GM18867 (cell line): Measurements from ENCODE around the gene MAPK1.
"Not testable (repeated sequence)": the region's sequence is repeated elsewhere in the genome, so short reads cannot be mapped to it uniquely, and the experiment has no call there.

Experiments
- ATAC-seq: cut with Tn5 transposase; IDR thresholded peaks from one replicate; pipeline ENCODE4 v1.9.1; 2021; ENCODE audit warnings: mild to moderate bottlenecking, moderate library complexity; ENCODE audit not compliant: unreplicated experiment

Gene MAPK1

DNA sequence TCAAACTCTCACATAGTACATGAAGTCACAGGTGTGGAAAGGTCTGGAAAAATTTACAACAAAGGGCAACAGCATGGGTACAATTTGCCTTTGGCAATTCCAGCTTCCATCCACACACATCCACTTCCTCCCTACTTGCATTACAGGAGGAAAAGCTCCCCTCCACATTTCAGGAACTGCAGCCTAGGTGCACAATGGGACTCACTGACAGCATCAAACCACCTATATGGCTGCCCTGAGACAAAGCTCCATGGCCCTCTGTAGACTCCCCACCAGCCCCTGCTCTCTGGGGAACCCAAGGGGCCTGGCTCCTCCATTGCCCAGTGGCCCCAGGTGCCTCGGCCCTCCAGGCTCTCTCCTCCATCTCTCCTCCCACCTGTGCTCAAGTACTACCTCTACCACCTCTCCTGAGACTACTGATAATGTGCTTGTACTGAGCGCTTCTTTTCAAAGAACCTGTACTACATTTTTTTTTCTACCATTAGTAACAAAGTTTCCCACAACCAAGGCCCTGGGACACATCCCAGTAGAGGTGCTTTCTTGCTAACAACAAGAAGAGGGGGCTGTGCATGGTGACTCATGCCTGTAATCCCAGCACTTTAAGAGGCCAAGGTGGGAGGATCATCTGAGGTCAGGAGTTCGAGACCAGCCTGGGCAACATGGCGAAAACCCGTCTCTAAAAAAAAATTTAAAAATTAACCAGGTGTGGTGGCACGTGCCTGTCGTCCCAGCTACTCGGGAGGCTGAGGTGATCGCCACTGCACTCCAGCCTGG, 136.7 kb downstream of the MAPK1 start:
- no peak for ATAC-seq

DNA sequence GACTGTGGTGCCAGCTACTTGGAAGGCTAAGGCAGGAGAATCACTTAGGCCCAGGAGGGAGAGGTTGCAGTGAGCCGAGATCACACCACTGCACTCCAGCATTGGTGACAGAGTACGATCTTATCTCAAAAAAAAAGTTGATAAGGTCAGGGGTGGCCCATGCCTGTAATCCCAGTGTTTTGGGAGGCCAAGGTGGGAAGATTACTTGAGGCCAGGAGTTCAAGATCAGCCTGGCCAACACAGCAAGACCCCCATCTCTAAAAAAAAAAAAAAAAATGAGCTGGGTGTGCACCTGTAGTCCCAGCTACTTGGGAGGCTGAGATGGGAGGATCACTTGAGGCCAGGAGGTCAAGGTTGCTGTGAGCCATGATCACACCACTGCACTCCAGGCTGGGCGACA, 138.3 kb downstream of the MAPK1 start:
- not testable (repeated sequence) for ATAC-seq

DNA sequence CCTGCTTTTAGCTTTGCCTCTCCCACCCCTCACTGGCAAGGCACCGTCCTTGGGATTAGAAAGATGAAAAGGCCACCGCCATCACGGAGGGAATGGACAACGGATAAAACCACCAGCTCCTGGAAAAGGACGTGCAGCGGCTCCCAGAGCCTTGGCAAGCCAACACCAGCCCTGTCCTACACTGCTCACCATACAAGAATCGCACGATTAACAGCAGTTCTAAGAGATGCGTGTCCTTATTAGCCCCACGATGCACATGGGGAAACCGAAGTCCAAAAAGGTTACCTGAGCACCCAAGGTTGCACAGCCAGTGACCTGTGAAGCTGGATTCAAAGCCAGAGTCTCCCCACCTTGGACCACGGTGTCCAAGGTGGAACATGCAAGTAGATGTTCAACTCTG, 139.2 kb downstream of the MAPK1 start:
- ATAC-seq: no peak

DNA sequence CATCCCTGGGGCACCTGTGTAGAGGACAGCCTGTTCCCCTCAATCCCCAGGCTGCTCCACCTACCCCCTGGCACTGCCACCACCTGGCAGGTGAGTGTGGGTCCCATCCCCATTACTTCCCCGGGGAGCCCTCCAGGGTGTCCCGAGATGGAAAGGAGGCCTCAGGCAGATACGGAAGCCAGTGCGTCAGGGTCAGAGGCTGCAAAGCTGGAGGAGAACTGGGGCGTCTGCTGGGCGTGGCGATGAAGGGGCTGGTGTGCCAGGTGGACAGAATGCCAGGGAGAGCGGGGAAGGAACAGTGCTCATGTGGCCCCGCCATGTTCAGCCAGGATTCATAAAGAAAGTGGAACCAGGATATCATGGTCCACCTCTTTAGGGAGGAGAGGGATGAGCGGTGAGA, 139.7 kb downstream of the MAPK1 start:
- ATAC-seq: no peak

- no peak for ATAC-seq
These were observed 140.3 kb downstream of the MAPK1 start for GRCh38 chr22:21727159-21727558.

DNA sequence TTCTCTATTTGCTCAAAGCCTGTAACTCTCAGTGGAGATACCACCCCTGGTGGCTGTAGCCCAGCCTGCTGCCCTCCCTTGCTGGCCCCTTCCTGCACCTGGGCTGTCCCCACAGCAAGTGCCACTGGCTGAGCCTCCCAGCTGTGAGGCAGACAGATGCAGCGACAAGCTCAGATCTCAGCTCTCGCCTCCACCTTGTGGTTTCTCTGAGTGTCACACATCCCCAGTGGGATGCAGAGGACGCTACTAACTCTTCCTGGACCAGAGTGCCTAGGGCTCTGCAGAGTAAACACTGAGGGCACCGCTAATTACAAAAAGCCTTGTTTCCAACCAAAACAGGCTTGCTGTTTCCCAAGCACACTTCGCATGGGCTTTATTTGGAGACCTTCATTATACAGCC, 140.8 kb downstream of the MAPK1 start:
- no peak for ATAC-seq

DNA sequence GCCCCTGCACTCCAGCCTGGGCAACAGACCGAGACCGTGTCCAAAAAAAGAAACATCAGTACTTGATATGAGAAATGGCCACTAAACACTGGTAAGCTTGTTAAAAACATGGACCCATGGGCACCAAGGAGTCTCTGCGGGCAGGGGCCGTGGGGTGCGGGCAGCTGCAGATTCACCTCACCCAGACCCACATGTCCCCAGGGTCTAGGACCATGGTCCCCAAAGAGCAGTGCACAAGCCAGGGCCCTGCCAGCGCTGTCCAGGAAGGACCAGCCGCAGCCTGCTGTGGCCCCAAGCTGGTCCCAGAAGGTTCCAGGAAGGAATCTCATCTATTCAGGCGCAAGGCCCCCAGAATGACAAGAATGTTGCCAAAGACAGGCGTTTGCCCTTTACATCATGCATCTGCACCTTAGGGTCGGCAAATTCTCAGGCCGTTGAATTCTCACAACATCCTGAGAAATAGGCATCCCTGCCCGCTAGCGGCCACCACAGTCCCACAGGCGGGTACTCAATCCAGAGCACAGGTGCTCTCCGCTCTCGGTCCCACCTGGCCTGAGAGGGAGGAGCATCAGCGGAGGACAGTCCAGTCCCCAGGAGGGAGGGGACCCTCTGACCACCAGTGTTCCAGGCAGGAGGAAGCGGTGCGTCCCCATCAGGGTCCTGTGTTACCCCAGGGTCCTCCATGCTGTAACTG, 141.3 kb downstream of the MAPK1 start:
- no peak for ATAC-seq

- not testable (repeated sequence) for ATAC-seq
These were observed 142.9 kb downstream of the MAPK1 start for GRCh38 chr22:21724496-21724895.

GRCh38 chr22:21721195-21721852, 146.1 kb downstream of the MAPK1 start:
- not testable (repeated sequence) for ATAC-seq

GRCh38 chr22:21720191-21720859, 147.1 kb downstream of the MAPK1 start:
- ATAC-seq: not testable (repeated sequence)

- ATAC-seq: no peak
These were observed 148.4 kb downstream of the MAPK1 start for GRCh38 chr22:21719024-21719423.

DNA sequence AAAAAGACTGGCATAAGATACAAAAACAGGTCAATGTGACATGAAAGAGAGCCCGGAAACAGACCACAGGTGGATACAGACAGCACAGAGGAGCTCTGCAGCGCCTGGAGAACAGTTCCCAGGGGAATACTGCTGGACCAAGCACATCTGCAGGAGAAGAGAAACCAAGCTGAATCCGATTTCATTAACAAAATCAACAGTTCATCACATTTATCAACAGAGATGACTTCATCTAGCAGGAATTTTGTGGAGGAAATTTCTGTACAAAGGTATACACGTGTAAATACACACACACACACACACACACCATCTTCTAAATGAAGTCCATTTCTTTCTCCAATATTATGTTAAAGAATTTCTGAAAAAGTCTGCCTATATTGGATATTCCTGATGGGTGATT, 148.9 kb downstream of the MAPK1 start:
- ATAC-seq: no peak

GRCh38 chr22:21716395-21717122, 150.9 kb downstream of the MAPK1 start:
- ATAC-seq: not testable (repeated sequence)

DNA sequence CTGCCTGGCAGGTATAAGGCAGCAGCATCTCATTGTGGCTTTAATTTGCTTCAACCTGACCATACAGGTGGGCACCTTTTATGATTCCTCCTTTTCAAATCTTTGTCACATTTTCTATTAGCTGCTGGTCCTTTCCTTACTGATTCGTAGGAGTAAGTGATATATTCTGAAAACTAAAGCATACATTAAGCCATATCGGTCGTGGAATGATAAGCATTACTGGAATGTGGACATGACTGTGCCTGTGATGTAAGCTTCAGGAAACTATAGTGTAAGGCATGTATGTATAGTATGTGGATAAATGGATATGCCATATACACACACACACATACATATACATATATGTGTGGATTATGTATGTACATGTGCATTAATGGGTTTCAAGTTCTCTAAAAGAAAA, 152.7 kb downstream of the MAPK1 start:
- no peak for ATAC-seq

DNA sequence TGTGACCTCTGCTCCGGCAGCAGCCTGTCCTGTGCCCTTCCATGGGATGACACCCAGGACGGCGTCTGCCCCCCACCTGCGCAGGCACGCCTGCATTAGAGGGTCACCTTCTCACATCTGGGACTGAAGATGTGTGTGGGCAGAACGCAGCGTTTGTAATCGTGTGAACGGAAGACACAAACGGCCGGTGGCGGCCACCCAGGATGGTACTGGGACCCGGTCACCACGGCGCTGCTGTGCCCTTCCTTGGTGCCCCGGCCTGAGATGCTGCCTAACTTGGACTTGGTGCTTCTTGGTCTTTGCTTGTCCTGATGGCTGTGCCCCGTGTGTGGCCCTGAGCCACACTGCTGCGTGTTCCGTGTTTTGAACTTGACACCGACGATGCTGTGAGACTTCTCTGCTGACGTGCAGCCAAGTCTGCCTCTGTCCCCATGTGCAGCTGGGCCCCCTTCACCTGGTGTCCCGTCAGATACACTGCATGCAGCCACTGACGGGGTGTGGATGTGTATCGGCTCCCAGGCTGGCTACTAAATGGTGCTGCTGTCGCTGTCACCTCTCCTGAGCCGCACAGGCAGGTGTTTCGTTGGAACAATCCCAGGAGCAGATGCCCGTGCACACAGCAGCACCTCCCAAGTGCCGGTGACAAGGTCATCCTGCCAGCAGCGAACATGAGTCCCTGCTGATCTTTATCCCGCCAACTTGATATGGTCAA, 153.2 kb downstream of the MAPK1 start:
- no peak for ATAC-seq

DNA sequence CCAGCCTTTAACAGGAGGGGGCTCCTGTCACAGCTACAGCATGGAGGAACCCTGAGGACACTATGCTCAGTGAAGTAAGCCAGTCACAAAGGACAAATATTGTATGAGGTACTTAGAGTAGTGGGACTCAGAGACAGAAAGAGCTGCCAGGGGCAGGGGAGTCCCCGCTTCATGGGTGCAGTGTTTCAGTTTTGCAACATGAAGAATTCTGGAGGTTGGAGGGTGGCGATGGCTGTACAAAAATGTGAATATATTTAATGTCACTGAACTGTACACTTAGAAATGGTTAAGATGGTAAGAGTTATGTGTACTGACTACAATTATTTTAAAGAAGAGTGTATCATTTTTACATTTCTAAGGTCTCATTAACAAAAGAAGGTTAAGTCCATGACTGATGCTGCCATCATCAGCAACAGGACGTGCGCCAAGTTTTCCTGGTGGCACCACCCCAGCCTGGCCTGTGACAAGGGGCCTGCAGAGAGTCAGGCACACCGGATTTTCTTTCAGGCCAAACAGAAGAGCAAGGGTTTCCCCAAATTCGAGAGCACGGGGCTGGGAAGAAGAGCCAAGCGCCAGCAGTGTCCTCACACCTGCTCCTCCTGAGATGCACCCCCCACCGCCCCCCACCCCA, 153.9 kb downstream of the MAPK1 start:
- no peak for ATAC-seq

DNA sequence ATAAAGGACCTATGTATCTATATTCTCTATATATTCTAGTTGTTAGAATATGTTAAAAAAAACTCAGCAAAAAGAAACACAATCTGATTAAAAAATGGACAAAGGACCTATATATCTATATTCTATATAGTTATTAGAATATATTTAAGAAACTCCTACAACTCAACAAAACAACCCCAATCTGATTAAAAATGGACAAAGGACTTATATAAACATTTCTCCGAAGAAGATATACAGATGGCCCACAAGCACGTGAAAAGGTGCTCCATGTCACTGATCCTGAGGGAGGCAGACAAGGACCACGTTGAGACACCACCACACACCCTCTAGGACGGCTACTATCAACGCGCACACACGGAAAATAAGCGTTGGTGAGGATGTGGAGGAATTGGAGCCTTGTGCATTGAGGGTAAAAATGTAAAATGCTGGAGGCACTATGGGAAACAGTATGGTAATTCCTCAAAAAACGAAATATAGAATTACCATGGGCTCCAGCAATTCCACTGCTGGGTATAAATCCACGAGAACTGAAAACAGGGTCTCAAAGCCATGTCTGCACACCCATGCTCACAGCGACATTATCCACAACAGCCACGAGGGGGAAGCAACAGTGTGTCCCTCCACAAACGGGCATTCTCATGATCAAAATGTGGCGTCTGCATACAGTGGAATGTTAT, 154.6 kb downstream of the MAPK1 start:
- no peak for ATAC-seq

- no peak for ATAC-seq
These were observed 155.6 kb downstream of the MAPK1 start for GRCh38 chr22:21711851-21712250.

- ATAC-seq: no peak
These were observed 157.3 kb downstream of the MAPK1 start for GRCh38 chr22:21710156-21710555.
